Fibroblast of skin of right biceps (primary cell): Measurements from ENCODE around the gene PLXNA2.
A peak's percentile ranks its signal among the peaks of the same experiment; 100 is the strongest.

Experiments
- DNase-seq: peaks from one replicate; pipeline ENCODE4 v3.0.0-alpha.2; 2013

The PLXNA2 gene

GRCh38 chr1:208203848-208204609, 40.2 kb downstream of the PLXNA2 start:
- DNase-seq, result peak; percentile 67

DNA sequence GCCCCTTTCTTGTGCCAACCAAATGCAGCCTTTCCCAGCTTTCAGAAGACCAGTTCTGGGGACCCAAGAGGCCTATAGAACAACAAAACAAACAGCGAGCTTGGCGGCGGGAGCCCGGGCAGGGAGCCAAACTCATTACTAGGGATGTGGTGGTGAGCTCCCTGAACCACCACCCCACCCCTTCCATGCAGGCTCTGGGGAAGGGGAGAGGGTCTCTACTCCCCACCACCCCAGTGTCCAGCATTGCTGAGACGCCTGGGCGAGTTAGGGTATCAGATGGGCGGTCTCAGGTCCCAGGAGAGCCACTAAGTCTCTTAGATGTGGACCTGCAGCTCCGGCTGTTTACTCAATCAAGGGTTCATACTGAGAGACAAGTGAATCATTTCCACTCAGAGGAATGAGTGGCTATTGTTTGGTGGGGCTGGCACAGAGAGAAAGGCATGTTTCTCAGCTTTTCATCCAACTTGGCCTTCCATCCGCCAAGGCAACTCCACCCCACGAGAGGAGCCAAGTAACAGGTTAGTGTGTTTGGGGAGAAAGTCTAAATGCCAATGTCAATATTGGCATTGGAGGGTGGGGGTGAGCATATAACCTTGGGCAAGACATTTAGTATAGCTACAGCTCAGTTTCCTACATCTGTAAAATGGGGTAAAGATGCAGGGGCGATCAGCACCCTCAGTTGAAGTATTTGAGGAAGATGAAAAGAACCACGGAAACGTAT, 40.9 kb downstream of the PLXNA2 start:
- DNase-seq, result peak; percentile 52

DNA sequence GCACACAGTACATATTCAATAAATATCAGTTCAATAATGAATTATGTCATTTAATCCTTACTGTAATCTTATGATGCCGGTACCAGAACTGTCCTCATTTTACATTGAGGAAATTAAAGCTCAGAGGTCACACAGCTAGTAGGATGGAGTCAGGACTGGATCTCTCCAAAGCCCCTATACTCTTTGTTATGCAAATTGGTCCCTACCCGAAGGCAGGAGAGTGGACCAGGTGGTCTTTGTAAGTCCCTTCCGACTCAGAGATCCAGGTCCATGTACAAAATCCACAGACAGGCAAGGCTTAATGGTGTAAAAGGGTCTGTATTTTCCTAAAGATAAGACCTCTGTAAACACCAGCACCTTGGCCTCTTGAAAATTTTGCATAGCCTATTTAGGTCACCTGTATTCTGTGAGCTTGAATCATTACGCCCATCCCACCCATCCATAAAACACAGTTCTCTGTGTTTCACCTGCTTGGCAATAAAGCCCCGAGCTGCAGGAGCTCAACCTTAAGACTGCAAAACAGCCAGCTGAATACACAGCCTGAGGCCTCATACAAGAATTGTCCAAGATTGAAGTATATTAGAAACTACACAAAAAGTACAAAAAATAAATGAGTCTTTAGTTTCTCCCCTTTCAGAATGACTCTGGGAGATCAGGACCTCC, 41.7 kb downstream of the PLXNA2 start:
- DNase-seq, result no peak

DNA sequence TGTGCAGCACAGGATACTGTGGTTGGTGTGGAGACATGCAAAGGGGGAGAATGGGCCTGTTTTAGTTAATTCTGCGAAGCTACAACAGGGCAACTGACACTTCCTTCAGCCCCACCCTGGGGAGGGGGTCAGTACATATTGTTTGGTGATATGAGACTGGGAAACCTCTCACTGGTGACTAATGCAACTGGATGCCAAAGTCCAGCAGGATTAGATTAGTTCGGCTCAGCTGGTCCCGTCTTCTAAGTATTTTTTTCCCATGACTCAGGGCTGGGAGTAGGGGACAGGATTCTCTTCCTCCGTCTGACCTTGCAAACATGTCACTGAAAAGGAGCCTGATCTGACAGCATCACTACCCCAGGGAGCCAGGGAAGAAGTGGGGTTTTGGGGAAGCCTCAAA, 43.0 kb downstream of the PLXNA2 start:
- DNase-seq, result peak; percentile 98

GRCh38 chr1:208200116-208200515, 44.1 kb downstream of the PLXNA2 start:
- no peak for DNase-seq

DNA sequence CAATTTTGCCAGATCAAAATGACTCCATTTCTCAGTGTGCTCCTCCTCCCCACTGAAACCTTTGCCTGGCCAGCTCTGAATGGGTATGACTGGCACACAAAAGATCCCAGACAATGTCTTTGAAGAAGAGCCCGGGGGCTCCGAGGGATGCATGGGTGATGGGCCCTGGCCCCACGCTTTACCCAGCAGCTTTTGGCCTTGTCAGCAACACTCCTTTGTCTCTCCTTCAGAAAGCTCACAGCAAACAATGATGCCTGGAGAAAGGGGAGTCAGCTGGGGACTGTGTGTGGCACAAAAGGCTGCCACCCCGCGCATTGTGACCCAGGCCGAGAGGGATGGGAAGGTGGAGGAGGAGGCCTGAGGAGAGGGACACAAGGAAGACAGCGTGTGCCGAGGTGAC, 45.9 kb downstream of the PLXNA2 start:
- no peak for DNase-seq

DNA sequence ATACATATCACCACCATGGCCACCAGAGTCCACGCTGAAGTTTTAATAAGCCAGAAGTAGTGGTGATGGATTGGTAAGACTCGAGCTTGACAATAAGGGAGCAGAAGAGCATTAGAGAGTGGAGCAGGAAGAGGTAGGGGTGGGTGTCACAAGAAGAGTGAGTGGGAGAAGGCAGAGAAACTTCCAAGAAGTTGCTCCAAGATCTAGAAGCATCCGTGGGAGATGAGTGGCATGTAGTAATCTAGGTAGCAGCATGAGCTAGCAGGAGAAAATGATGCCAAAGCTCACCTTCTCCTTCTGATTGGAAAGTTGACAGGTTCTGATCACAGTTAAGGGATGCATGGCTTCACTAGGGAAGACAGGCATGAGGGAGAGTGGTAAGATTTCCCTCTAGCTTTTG, 49.2 kb downstream of the PLXNA2 start:
- no peak for DNase-seq

- DNase-seq, result no peak
These were observed 51.2 kb downstream of the PLXNA2 start for GRCh38 chr1:208192995-208193394.

DNA sequence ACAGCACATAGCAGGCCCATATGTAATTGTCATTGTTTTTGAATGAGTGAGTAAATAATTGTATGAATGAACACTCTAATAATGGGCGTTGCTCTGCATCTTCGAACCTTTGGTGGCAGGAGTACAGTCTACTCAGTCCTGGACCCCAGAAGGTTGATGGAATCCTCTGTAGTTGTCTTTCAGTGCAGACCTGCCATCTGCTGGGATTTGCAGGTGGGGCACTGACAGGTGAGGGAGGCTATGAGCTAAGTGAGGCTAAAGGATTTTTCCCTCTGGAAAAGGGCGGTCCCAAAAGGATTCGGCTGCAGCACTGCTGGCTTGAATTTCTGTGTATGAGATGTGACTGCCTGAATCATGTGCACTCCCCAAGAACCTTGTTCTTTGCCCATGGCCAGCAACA, 53.4 kb downstream of the PLXNA2 start:
- no peak for DNase-seq

GRCh38 chr1:208189716-208190115, 54.5 kb downstream of the PLXNA2 start:
- peak; percentile 60 for DNase-seq

DNA sequence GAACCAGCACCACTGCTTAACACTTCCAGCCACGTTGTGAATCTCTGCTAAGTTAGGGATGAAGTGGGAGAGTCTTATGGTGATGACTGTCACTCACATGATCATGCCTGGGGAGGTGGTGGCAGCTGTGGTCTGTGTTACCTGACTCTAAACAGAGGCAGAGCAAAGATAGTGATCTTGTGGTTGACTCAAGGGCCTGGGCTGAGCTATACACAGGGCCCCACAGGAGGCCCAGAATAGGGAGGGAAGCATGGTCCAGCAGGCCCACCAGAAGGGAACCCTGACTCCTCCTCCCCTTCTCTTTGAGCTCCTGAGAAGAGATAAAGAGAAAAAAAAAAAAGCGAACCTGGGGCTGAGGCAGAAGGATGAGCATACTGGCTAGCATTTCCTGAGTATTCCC, 55.0 kb downstream of the PLXNA2 start:
- DNase-seq, result peak; percentile 51

DNA sequence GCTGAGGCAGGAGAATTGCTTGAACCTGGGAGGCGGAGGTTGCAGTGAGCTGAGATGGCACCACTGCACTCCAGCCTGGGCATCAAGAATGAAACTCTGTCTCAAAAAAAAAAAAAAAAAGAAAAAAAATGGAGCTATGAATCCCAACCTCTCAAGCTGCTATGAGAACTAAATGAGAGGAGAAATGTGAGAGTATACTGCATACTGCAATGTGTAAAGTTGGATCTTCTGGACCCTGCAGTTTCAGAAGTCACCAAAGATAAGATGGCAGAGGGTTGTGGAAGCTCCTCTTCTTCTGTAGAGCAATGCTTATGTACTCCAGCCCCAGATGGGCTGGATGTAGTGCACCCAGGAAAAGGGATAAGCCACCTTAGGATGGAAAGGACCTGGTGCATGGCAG, 55.6 kb downstream of the PLXNA2 start:
- DNase-seq, result no peak

DNA sequence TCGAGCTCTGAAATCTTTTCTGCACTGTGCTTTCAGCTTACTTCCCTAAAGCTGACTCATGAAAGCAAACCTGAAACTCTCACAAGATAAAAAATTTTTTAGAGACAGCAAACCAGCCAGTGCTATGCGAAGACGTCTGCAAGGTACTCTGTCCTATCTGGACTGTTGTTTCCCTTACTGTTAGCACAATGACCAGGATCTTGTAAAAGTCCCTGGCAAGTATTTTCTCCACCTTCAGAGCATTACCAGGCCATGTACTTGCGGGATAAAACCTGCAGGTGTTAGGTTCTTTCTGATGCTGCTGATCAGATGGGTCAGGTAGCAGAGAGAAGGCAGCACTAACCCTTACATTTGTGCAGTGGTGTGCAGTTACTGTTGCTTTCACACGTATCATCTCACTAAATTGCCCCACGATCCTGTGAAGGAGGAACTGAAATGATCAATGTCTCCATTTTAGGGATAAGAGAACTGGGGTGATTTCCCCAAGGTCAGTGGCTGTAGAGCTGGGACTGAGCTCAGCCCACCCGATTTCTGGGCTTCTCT, 56.6 kb downstream of the PLXNA2 start:
- DNase-seq, result no peak

DNA sequence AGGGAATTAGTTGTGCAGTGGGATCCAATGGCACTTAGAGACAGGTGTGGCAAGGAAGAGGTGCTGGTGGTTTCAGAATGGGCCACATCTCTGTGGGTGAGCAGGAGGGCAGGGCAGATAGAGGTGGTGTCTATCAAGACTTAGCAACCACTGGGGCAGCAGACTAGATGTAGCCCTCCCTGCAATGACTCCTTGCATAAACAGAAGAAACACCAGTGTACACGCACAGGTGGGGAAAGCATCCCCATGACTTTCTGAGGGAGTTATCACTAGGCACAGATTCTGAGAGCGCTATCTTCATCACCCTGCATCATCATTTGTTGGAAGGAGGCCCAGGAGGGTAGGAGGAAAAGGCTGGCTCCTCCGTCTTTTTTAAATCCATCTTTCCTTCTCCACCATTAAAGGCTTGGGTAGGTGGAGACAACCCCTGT, 58.4 kb downstream of the PLXNA2 start:
- DNase-seq, result peak; percentile 80

DNA sequence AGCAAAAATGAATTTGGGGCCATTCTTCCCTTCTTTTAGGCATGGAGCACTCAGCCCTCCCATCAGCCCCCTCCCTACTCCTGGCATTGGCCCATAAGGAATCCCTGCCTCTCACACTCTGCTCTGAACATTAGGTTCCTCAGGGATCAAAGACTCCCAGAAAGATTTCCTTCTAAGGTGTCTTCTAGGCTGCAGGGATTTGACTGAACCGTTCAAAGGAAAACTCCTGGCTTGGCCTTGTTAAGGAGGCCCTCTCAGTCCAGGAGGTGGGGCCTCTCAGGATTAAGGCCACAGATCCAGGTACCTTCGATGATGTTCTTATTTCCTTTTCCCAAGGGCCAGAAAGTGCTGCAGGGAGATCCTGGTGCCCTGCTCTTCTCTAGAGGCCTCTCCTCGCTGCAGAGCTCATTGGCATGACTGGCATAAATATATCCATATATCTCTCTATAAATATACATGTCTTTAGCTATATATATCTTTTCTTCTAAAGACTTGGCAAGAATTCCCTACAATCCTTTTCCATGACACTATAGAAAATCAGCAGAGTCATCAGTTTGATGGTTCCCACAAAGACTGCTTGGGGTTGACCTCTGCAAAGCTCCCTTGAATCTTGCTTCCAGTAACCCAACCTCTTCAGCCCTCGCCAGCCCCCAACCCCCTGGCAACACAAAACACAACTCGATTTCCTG, 59.1 kb downstream of the PLXNA2 start:
- DNase-seq, result peak; percentile 87

DNA sequence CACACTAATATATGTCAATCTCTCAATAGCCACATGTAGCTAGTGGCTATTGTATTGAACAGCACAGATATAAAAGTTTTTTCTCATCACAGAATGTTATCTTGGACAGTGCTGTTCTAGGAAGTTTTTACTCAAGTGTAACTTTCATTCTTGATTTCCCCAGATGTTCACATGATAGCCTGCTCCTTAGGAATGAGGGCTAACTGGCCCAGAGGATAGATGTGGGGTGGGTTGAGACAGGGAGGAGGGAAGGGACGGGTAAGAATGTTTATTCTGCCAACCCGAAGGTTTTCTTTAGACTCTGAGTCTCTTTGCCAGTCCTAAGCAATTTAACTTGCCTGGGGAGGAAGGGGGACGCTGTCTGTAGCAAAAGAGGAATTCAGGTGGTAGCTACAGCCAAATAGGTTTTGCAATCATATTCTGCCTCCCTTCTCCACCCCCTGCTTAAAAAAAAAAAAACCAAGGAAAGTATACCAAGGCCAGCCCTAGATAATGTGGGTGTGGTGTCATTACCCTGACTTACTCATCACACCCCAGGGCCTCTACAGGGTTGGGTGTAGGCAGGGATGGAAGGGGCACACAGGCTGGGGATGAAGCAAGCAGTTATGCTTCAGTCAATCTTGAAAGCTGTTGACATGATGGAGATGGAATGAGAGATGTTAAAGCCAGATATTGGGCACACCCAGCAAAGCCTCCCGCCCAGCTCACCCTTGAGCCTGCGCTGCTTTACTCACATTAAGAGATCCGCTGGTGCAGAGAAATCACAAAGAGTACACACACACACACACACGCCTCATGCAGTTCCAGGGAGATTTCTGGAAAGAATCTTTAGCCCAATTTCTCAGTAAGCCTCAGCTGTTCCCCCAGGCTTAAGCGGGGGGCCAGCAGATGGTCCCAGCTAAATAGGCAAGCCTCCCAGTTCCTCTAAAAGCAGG, 59.9 kb downstream of the PLXNA2 start:
- peak; percentile 95 for DNase-seq

GRCh38 chr1:208182880-208183645, 61.1 kb downstream of the PLXNA2 start:
- no peak for DNase-seq

DNA sequence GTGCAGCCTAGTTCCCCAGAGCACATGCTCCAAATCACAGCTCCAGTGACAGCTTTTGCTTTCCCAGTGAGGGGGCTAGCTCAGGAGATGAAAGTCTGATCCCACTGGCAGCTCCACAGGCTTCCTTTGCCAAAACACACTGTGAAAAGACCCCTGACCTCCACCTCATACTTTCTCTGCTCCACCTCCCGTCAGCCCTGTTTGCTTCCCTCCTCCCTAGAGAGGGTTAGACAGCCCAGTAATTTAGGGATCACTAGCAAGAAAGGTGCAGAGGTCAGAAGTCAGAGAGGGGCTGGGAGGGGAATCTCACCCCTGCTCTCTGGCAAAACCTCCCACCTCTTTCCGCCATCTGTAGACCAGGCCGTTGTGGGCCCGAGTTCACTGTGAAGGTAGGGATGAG, 62.8 kb downstream of the PLXNA2 start:
- no peak for DNase-seq

GRCh38 chr1:208180421-208180820, 63.8 kb downstream of the PLXNA2 start:
- no peak for DNase-seq

GRCh38 chr1:208179961-208180409, 64.2 kb downstream of the PLXNA2 start:
- DNase-seq, result no peak

GRCh38 chr1:208179263-208179816, 64.8 kb downstream of the PLXNA2 start:
- DNase-seq, result no peak
